Common myeloid progenitor, CD34-positive (primary cell): ENCODE measurements around the gene TET3.
A peak's percentile ranks its signal among the peaks of the same experiment; 100 is the strongest.

ENCODE experiments used
- CTCF ChIA-PET: fragments of 350-600 bp; sonication (Branson Sonifier 250); formaldehyde crosslinking; loops from one replicate; lab custom pipeline; 2021; ENCODE audit warnings: antibody characterized with exemption; lab: Charles Lee
- POLR2A ChIA-PET: fragments of 350-600 bp; sonication (Branson Sonifier 250); formaldehyde crosslinking; loops from one replicate; lab custom pipeline; 2021; ENCODE audit warnings: antibody characterized with exemption; lab: Charles Lee
- DNase-seq, 3 donors: peaks; one replicate each; pipeline versions ENCODE4 v3.0.0 to v3.0.0-alpha.2; 2013
- H3K27ac ChIP-seq, 2 experiments: 1 replicate in 1 of 2; 2 replicates in 1 of 2; pipeline ENCODE4 v1.7.0; 2013; ENCODE audit warnings: inconsistent platforms in 2 of 2, low read length in 2 of 2, mild to moderate bottlenecking in 2 of 2, low read depth in 1 of 2, moderate library complexity in 1 of 2; ENCODE audit not compliant: severe bottlenecking in 2 of 2, insufficient read depth in 1 of 2, poor library complexity in 1 of 2
- H3K27me3 ChIP-seq, 5 experiments: replicated peaks in 2 of 5; 1 replicate in 3 of 5; 2 replicates in 2 of 5; pipeline versions ENCODE4 v1.6.1 to v1.7.0; 2013; ENCODE audit warnings: low read length in 4 of 5, mild to moderate bottlenecking in 2 of 5, moderate library complexity in 2 of 5, inconsistent platforms in 1 of 5; ENCODE audit not compliant: insufficient read depth in 5 of 5, control insufficient read depth in 4 of 5
- H3K36me3 ChIP-seq, 4 experiments: 1 replicate in 2 of 4; 2 replicates in 2 of 4; pipeline versions ENCODE4 v1.6.1 to v1.7.0; 2013; ENCODE audit warnings: low read length in 3 of 4, control low read depth in 1 of 4, mild to moderate bottlenecking in 1 of 4; ENCODE audit not compliant: control insufficient read depth in 4 of 4, insufficient read depth in 4 of 4
- H3K4me1 ChIP-seq, 4 experiments: 1 replicate in 3 of 4; 2 replicates in 1 of 4; pipeline versions ENCODE4 v1.6.1 to v1.7.1; 2013; ENCODE audit warnings: low read length in 3 of 4, mild to moderate bottlenecking in 3 of 4, control low read depth in 1 of 4, inconsistent platforms in 1 of 4, moderate library complexity in 1 of 4; ENCODE audit not compliant: control insufficient read depth in 4 of 4, insufficient read depth in 4 of 4; ENCODE audit errors: control extremely low read depth in 1 of 4
- H3K4me3 ChIP-seq, 7 experiments: 1 replicate in 4 of 7; 2 replicates in 3 of 7; pipeline versions ENCODE4 v1.5.1 to v1.7.0; 2013; ENCODE audit warnings: mild to moderate bottlenecking in 7 of 7, low read length in 6 of 7, moderate library complexity in 6 of 7, inconsistent platforms in 2 of 7, low read depth in 2 of 7, control low read depth in 1 of 7; ENCODE audit not compliant: insufficient read depth in 4 of 7, control insufficient read depth in 1 of 7; ENCODE audit errors: extremely low read depth in 1 of 7
- H3K9me3 ChIP-seq, 5 experiments: 1 replicate in 4 of 5; 2 replicates in 1 of 5; pipeline versions ENCODE4 v1.6.1 to v1.7.1; 2013; ENCODE audit warnings: low read length in 4 of 5, mild to moderate bottlenecking in 2 of 5, inconsistent platforms in 1 of 5, low read depth in 1 of 5, moderate library complexity in 1 of 5; ENCODE audit not compliant: control insufficient read depth in 4 of 5, insufficient read depth in 2 of 5; ENCODE audit errors: control extremely low read depth in 1 of 5
- whole genome bisulfite sequencing: methylation state at CpG from one replicate; pipeline ENCODE4 v1.1.5; 2013; ENCODE audit not compliant: insufficient coverage; 5-methylcytosine and 5-hydroxymethylcytosine counted together

Gene TET3

DNA sequence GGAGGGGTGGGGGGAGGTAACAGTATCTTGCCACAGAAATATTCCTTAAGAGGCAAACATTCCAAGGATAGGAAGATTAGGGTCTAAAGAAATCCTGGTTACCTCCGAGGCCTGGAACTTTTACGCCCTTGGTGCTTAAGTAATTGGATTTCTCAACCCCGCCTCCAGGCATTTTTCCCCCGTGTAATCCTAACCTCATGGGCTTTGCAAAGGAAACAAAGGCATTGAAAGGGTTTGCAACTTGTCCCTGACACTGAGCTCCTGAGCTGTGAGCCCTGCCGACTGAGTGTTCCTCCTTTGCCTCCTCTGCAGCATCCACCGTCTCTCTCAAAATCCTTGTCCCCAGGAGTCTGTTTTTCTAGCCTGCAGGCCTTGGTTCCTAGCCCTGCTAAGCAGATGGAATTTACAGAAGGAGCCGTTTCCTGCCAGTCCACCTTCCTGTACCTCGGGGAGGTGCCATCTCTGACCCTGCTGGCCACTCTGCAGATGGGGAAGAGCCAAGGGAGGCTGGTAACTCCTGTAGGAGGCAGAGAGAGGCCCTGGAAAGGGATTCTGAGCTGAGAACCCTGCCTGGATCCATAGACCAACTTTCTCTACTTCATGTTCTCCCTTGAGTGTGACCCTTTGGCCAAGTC is 24.2 kb downstream of the TET3 start:
- 86% methylated on average over 8 of the region's 8 CpGs for WGBS
- DNase-seq = no peak
- peaks cover 0 to 9% (median 2%) of the 10 kb centered on the region in 4 experiments for H3K4me1 ChIP-seq
- no peaks in the 10 kb centered on the region for H3K27me3 ChIP-seq
- no peak overlapping the region for H3K4me3 ChIP-seq
- ChIA-PET CTCF (interaction anchor here (0.6 to 4.1 kb wide), 6 partner anchors 8 to 797 kb away, joined by 3 to 15 read pairs (median 7); no protein-coding TSS in a partner anchor), POLR2A (no interaction called here)
- H3K27ac ChIP-seq = no peak overlapping the region
- peaks cover 0 to 47% (median 21%) of the 10 kb centered on the region in 4 experiments for H3K36me3 ChIP-seq
- no peaks in the 10 kb centered on the region for H3K9me3 ChIP-seq

DNA sequence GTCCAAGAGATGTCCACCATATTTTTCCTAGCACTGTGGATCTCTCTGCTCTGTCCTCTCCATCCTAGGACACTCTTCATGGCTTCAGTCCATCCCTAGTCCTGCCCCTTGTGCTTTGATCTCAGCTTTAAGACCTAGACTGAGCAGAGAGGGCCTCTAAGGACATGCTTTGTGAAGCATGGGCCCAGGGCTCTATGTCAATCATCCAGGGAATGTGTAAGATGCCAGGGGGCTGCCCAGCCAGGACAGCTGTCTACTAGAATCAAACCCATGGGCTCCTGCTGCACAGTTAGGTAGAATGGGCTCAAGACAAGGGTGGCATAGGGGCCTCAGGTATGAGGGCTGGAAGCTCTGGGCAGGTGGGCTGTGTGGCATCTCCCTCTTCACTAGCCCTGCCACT is 24.9 kb downstream of the TET3 start:
- no peak for DNase-seq
- ChIA-PET POLR2A (no interaction called here), CTCF (interaction anchor here (0.9 to 3.7 kb wide), 4 partner anchors 8 to 184 kb away, joined by 3 to 15 read pairs (median 4); no protein-coding TSS in a partner anchor)
- no peak overlapping the region for H3K4me3 ChIP-seq
- peaks cover 0 to 43% (median 20%) of the 10 kb centered on the region in 4 experiments for H3K36me3 ChIP-seq
- H3K27ac ChIP-seq = no peak overlapping the region
- H3K27me3 ChIP-seq = no peaks in the 10 kb centered on the region
- peaks cover 0 to 3% (median 0%) of the 10 kb centered on the region in 4 experiments for H3K4me1 ChIP-seq
- no peaks in the 10 kb centered on the region for H3K9me3 ChIP-seq

GRCh38 chr2:74010087-74010541 is 25.4 kb downstream of the TET3 start:
- H3K27ac ChIP-seq = peak overlapping the region in 1 of 2 experiments; percentile 1
- CTCF ChIA-PET = interaction anchor here (0.9 to 3.7 kb wide), 4 partner anchors 9 to 184 kb away, joined by 3 to 15 read pairs (median 4); no protein-coding TSS in a partner anchor
- 96% methylated on average over 5 of the region's 13 CpGs for WGBS

GRCh38 chr2:74011246-74011645 is 26.5 kb downstream of the TET3 start:
- Histone ChIP-seq H3K27me3 (no peaks in the 10 kb centered on the region), H3K27ac (no peak overlapping the region), H3K9me3 (no peaks in the 10 kb centered on the region), H3K4me1 (no peaks in the 10 kb centered on the region), H3K36me3 (peaks cover 0 to 26% (median 13%) of the 10 kb centered on the region in 4 experiments), H3K4me3 (no peak overlapping the region)
- ChIA-PET POLR2A (no interaction called here), CTCF (interaction anchor here (3.7 kb wide), 1 partner anchor 9 kb away, joined by 15 read pairs; no protein-coding TSS in a partner anchor)
- WGBS = 100% methylated on average over 5 of the region's 5 CpGs
- no peak for DNase-seq

More at GRCh38 chr2:74010087-74010541, 25.4 kb downstream of the TET3 start:
- Histone ChIP-seq H3K4me1 (no peaks in the 10 kb centered on the region), H3K4me3 (no peak overlapping the region), H3K9me3 (no peaks in the 10 kb centered on the region), H3K36me3 (peaks cover 0 to 38% (median 18%) of the 10 kb centered on the region in 4 experiments), H3K27me3 (no peaks in the 10 kb centered on the region)
- POLR2A ChIA-PET = no interaction called here
- DNase-seq = no peak

DNA sequence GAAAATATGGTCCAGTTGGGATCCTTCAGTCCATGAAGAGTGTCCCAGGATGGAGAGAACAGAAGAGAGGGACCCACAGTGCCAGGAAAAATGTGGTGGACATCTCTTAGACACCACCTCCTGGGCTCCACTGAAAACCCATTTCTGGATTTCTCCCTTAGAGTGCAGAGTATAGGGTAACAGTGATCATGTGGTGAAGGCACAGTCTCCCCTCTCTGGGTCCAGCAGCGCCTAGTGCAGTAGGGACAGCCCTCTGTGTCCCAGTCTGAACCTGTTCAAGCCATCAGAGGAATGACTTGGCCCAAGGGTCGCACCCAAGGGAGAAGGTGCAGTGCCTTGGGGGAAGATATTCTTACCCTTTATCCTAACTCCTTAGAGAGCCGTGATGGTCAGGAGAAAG is 30.1 kb downstream of the TET3 start:
- Histone ChIP-seq H3K27ac (no peak overlapping the region), H3K9me3 (no peaks in the 10 kb centered on the region), H3K27me3 (no peaks in the 10 kb centered on the region), H3K4me3 (no peak overlapping the region), H3K4me1 (peaks cover 0 to 6% (median 0%) of the 10 kb centered on the region in 4 experiments), H3K36me3 (peaks cover 0 to 8% (median 4%) of the 10 kb centered on the region in 4 experiments)
- 100% methylated on average over 1 of the region's 3 CpGs for WGBS
- DNase-seq = no peak
- CTCF ChIA-PET = interaction anchor here (1.4 kb wide), 1 partner anchor 34 kb away, joined by 4 read pairs; no protein-coding TSS in a partner anchor
- POLR2A ChIA-PET = no interaction called here

DNA sequence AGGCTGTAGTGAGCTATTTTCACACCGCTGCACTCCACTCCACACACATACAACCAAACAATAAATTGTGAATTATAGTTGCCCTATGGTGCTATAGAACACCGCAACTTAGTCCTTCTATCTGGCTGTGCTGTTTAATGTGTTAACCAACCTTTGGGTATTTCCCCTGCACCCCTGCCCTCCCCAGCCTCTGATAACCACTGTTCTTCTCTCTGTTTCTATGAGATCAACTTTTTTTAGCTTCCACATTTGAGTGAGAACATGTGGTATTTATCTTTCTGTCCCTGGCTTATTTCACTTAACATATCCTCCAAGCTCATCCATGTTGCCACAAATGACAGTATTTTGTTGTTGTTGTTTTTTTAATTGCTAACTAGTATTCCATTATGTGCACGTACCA is 32.5 kb downstream of the TET3 start:
- CTCF ChIA-PET = interaction anchor here (0.9 to 1.7 kb wide), 6 partner anchors 9 to 87 kb away, joined by 3 to 5 read pairs (median 4); no protein-coding TSS in a partner anchor

DNA sequence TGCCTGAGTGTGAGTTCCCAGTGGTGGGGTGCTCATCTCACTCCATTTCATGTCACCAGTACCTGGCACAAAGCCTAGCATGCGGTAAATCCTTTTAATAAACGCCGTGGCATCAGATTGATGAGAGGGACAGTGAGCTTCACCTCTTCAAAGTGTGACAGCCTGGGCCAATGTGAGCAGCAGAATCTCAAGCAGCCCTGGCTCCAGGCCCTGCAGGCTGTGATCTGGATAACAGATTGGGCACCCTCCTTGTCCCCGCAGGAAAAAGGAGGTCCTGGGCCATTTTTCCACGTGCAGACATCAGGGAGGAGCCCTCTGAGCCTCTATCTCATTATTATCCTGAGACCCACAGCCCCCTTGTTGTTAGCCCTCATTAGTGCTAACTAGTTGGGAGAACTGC is 34.8 kb downstream of the TET3 start:
- ChIA-PET POLR2A (no interaction called here), CTCF (interaction anchor here (0.7 to 3.4 kb wide), 9 partner anchors 9 to 90 kb away, joined by 3 to 15 read pairs (median 7); no protein-coding TSS in a partner anchor)
- Histone ChIP-seq H3K9me3 (no peaks in the 10 kb centered on the region), H3K27me3 (no peaks in the 10 kb centered on the region), H3K4me3 (no peak overlapping the region), H3K27ac (no peak overlapping the region), H3K4me1 (peaks cover 0 to 36% (median 22%) of the 10 kb centered on the region in 4 experiments), H3K36me3 (no peaks in the 10 kb centered on the region)
- no peak for DNase-seq
- WGBS = 89% methylated on average over 4 of the region's 5 CpGs

More for the DNA sequence above, 32.5 kb downstream of the TET3 start:
- Histone ChIP-seq H3K4me3 (no peak overlapping the region), H3K4me1 (peaks cover 0 to 25% (median 16%) of the 10 kb centered on the region in 4 experiments), H3K9me3 (no peaks in the 10 kb centered on the region), H3K27me3 (no peaks in the 10 kb centered on the region), H3K36me3 (peaks cover 0 to under 1% (median 0%) of the 10 kb centered on the region in 4 experiments), H3K27ac (no peak overlapping the region)
- peak in 2 of 3 donors; percentile 27 to 55 for DNase-seq
- 100% methylated on average over 2 of the region's 3 CpGs for WGBS
- POLR2A ChIA-PET = no interaction called here
